ENCODE results near the gene C19orf53.
"Not testable (repeated sequence)": the region's sequence is repeated elsewhere in the genome, so short reads cannot be mapped to it uniquely, and the experiment has no call there.

C19orf53 gene

GRCh38 chr19:13764101-13764807, 10.0 kb upstream of the C19orf53 start, which contains the start of gene MRI1:
TSS of gene MRI1 (plus strand) at chr19:13764522. CDS start at chr19:13764589, 67 bp downstream.
- DNase-seq: peak; percentile 46

GRCh38 chr19:13764821-13765394, 9.3 kb upstream of the C19orf53 start:
- DNase-seq: peak; percentile 3

- no peak for DNase-seq
Observed at GRCh38 chr19:13765395-13766094, 8.7 kb upstream of the C19orf53 start.

- DNase-seq: no peak
Observed at GRCh38 chr19:13766095-13766481, 8.2 kb upstream of the C19orf53 start.

GRCh38 chr19:13768510-13768909, 5.7 kb upstream of the C19orf53 start:
- DNase-seq: no peak

- DNase-seq: no peak
Observed at GRCh38 chr19:13770013-13770635, 4.1 kb upstream of the C19orf53 start.

- DNase-seq: no peak
Observed at GRCh38 chr19:13778398-13778797, 4.1 kb downstream of the C19orf53 start.

- no peak for DNase-seq
Observed at GRCh38 chr19:13778847-13779246, 4.6 kb downstream of the C19orf53 start.

GRCh38 chr19:13779794-13780193, 5.5 kb downstream of the C19orf53 start:
- not testable (repeated sequence) for DNase-seq

GRCh38 chr19:13781547-13781946, 7.3 kb downstream of the C19orf53 start:
- no peak for DNase-seq

- no peak for DNase-seq
Observed at GRCh38 chr19:13782537-13782936, 8.3 kb downstream of the C19orf53 start.

GRCh38 chr19:13783565-13784500, 9.6 kb downstream of the C19orf53 start:
- DNase-seq: no peak

GRCh38 chr19:13784731-13785452, 10.6 kb downstream of the C19orf53 start:
- DNase-seq: peak; percentile 59

GRCh38 chr19:13788991-13789390, 14.7 kb downstream of the C19orf53 start:
- DNase-seq: no peak

- no peak for DNase-seq
Observed at GRCh38 chr19:13790354-13790753, 16.1 kb downstream of the C19orf53 start.

- not testable (repeated sequence) for DNase-seq
Observed at GRCh38 chr19:13793317-13793716, 19.1 kb downstream of the C19orf53 start.

GRCh38 chr19:13794398-13794756, 20.1 kb downstream of the C19orf53 start:
- DNase-seq: no peak

- DNase-seq: peak; percentile 90
Observed at GRCh38 chr19:13794757-13795589, 20.7 kb downstream of the C19orf53 start, which contains the start of gene ZSWIM4. TSS of gene ZSWIM4 (plus strand) at chr19:13795443. CDS start at chr19:13795649, 206 bp downstream.

GRCh38 chr19:13795595-13796300, 21.5 kb downstream of the C19orf53 start:
- DNase-seq: no peak
